GM13977 (cell line): ENCODE results near the gene VKORC1.
"Not testable (repeated sequence)": the region's sequence is repeated elsewhere in the genome, so short reads cannot be mapped to it uniquely, and the experiment has no call there.

ENCODE experiments used
- DNase-seq: peaks from one replicate; pipeline ENCODE4 v3.0.0; 2012; ENCODE audit warnings: low spot score
- CTCF ChIP-seq: IDR thresholded peaks from 2 replicates; pipeline ENCODE4 v1.5.1; 2012; ENCODE audit warnings: mild to moderate bottlenecking, control low read depth; ENCODE audit not compliant: insufficient read depth; ENCODE audit errors: extremely low read depth, missing control alignments
- in situ Hi-C: fragments of 300-500 bp; cut with MboI; formaldehyde crosslinking; loops from one replicate; pipeline ENCODE4 v1.12.0; 2022; ENCODE audit warnings: low sequenced_read_pairs, low pct_unique_long_range_greater_than_20kb, mixed read lengths, inconsistent platforms; ENCODE audit not compliant: unreplicated experiment

VKORC1 gene

DNA sequence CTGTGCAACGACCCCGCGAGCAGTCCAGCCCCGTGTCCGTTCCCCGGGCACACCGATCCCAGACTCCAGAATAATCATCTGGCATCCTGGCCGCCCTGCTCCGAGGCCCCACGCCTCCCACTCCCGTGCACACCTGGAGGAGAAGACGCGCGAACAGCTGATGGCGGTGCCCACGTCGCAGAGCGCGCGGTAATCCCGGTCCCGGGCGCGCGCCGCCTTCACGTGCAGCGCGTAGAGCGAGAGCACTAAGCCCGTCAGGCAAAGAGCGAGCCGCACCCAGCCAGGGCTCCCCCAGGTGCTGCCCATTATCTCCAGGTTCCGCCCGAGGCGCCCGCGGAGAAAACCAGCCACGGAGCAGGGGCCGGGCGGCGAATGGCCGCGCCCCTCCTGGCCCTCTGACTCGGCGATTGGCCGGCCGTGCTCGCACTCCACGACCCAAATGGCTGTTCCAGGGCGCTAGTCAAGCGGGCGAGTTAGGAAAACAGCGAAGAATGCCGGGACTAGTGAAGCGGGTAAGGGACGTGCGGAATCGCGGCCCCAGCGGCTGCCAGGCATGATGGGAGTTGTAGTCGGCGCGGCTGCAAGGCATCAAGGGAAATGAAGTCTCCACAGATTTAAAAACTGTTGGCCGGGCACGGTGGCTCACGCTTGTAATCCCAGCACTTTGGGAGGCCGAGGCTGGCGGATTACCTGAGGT is at the start of gene VKORC1:
TSS of gene VKORC1 (minus strand) at position 374 of the 697 bp plus-strand sequence. CDS start at position 306, 68 bp downstream.
- in situ Hi-C loops = no loop called here
- peak; percentile 92 for DNase-seq
- TF ChIP-seq CTCF = no peak

GRCh38 chr16:31143694-31144148 is 49.1 kb upstream of the VKORC1 start:
- DNase-seq = no peak
- no peak for TF ChIP-seq CTCF
- in situ Hi-C loops = no loop called here

- in situ Hi-C loops = no loop called here
- DNase-seq = no peak
- no peak for TF ChIP-seq CTCF
Observed at GRCh38 chr16:31143011-31143693, 48.6 kb upstream of the VKORC1 start.

GRCh38 chr16:31142109-31143010 is 47.8 kb upstream of the VKORC1 start:
- in situ Hi-C loops = no loop called here
- TF ChIP-seq CTCF = peak; percentile 93

DNA sequence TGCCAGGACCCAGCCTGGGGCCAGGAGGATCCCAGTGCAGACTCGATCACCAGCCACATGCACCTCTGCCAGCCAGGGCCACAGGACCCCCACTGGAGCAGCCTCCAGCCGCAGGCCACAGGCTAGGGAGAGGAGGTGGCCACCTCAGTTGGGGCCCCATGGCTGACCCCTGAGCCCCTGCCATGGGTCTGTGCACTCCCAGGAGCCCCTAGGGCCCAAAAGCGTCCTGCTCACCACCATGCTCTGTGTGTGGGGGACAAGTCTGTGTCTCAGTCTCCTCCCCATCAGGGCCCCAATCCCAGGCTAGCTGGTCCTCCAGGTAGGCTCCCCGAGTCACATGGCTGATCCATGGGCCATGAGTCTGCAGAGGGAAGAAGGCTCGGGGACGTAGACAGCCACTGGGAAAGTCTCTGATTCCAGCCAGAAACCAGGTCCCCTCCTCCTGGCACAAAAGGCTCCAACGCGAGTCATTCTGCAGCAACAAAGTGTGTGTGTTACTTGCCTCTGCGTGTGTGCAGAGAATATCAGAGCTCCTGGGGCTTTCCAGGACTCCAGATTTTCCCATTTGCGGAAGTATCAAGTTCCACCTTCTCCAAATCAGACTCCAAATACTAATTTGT is 47.0 kb upstream of the VKORC1 start:
- in situ Hi-C loops = no loop called here
- DNase-seq = no peak

More at GRCh38 chr16:31142109-31143010, 47.8 kb upstream of the VKORC1 start:
- DNase-seq = peak; percentile 100

GRCh38 chr16:31141071-31141469 is 46.5 kb upstream of the VKORC1 start:
- DNase-seq, in situ Hi-C loops: not testable (repeated sequence)

More for the DNA sequence above, 47.0 kb upstream of the VKORC1 start:
- TF ChIP-seq CTCF = no peak
